Loucy (cell line): ENCODE results near the gene FLT3LG.

Source experiments
- CTCF ChIP-seq: fragments of 200-600 bp; sonication (generic); conservative IDR thresholded peaks from 2 replicates; pipeline ENCODE4 v1.5.1; 2014; ENCODE audit warnings: mild to moderate bottlenecking, antibody characterized with exemption, low read length
- EZH2phosphoT487 ChIP-seq: fragments of 200-600 bp; IDR thresholded peaks from 2 replicates; pipeline ENCODE4 v1.6.1; 2018; ENCODE audit warnings: antibody characterized with exemption, mild to moderate bottlenecking, moderate library complexity, borderline replicate concordance

- no peak for TF ChIP-seq CTCF
- no peak for TF ChIP-seq EZH2phosphoT487
These were observed 41.8 kb downstream of the FLT3LG start for GRCh38 chr19:49515767-49516166.
